Stimulated activated CD4-positive, alpha-beta T cell treated with anti-CD3 and anti-CD28 coated beads, Interleukin-15, amount 100 ng/mL, for 24 hours (primary cell): ENCODE data around the gene N4BP2L1.

ENCODE experiments used
- DNase-seq: peaks from one replicate; pipeline ENCODE4 v3.0.0-alpha.2; 2020

Gene N4BP2L1

DNA sequence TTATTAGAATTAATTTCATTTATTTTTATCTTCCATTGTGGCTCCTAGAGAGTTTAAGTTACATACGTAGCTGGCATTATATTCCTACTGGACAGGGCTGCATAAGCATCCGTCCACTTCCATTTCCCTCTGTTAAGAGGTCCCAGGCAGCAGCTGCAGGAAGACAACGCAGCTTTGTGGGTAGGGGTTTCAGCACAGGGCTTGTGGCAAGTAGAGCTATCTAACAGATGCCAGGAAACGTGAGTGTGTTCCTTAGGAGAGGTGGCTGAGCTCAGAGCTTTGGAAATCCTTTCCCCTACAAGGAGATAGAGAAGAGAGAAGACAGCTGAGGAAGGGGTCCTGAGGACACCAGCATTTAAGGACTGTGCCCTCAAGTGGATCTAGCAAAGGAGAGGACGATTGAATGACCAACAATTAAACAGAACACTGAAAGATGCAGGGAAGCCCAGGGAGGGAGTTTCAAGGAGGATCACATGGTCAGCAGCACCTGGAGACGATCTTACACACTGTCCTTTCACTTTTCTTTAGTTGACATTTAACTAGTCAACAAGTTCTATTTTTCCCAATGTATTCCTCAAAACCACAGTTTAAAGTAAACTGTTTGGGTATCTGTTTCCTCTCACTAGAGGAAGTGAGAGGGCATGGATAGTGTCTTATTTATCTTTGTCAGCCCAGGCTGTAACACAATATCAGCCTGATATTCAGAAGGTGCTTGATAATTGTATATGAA, 2.3 kb upstream of the N4BP2L1 start:
- no peak for DNase-seq

DNA sequence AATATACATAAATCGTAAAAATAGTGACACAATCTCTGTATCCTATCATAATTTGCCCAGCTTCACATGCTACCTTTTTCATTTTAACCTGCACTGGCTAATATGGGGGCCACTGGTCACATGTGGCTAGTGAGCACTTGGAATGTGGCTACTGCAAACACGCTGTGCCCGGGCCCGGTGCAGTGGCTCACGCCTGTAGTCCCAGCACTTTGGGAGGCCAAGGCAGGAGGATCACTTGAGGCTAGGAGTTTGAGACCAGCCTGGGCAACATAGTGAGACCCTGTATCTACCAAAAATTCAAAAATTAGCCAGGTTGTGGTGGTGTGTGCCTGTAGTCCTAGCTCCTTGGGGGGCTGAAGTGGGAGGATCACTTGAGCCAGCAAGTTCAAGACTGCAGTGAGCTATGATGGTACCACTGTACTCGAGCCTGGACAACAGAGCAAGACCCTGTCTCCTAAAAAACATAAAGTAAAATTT, 1.5 kb upstream of the N4BP2L1 start:
- no peak for DNase-seq

DNA sequence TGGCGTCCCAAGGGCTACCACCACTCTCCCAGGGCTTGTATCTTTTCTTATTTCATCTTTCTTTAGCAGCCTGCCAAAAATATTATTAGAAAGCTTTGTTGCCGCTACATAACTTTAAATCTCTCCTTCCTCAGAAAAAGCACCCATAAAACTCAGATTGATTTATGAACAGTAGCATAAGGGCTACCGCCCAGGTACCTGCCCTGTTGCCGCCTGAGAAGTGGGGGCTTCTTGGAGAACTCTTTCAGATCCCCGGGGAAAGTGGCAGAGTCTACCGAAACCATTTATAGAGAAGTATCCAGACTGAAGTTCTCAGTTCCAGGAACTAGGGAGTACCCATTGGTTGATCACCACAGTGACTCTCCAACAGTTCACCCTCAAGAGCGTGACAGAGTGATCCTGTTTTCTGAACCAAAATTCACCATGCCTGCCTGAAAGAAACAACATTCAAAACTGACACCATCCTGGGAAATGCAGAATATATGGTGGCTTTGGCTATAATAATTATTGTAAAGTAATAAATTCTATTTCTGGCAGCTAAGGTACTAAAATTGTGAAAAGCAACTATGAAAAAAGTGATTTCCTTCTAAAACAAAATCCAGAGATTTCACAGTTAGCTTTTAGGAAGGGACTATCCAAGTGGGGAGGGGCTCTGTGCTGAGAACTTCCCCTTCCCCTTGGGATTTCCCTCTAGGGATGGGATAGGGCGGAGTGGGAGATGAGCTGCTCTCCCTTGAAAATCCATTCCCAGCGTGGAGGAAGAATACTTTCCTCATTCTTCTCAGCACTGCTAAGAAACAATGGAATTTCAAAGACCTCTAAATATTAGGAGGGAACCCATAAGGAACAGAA, 877 bp upstream of the N4BP2L1 start:
- DNase-seq = no peak

GRCh38 chr13:32426990-32427851, 709 bp downstream of the N4BP2L1 start:
- peak; percentile 74 for DNase-seq

- peak; percentile 37 for DNase-seq
These were observed 1.5 kb downstream of the N4BP2L1 start for GRCh38 chr13:32426191-32426989.

- DNase-seq = no peak
These were observed 2.8 kb downstream of the N4BP2L1 start for GRCh38 chr13:32425158-32425557.

GRCh38 chr13:32423592-32423991, 4.3 kb downstream of the N4BP2L1 start:
- no peak for DNase-seq

DNA sequence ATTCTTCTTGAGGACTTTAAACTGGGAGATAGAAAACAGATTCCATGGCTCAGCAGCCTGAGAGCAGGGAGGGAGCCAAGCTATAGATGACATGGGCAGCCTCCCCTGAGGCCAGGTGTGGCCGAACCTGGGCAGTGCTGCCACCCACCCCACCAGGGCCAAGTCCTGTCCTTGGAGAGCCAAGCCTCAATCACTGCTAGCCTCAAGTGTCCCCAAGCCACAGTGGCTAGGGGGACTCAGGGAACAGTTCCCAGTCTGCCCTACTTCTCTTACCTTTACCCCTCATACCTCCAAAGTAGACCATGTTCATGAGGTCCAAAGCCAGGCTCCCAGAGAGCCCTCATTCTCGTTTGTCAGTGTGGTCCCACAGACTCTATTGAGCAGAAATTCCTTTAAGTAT, 8.1 kb downstream of the N4BP2L1 start:
- DNase-seq = no peak

DNA sequence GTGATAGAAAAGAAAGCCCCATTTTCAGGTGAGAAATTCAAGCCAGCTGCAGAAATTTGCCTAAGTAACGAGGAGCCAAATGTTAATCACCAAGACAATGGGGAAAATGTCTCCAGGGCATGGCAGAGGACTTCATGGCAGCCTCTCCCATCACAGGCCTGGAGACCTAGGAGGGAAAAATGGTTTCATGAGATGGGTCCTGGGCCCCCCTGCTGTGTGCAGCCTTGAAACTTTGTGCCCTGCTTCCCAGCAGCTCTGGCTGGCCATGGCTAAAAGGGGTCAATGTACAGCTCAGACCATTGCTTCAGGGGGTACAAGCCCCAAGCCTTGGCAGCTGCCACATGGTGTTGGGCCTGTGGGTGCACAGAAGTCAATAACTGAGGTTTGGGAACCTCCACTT, 9.9 kb downstream of the N4BP2L1 start:
- no peak for DNase-seq

GRCh38 chr13:32415019-32415418, 12.9 kb downstream of the N4BP2L1 start:
- DNase-seq = peak; percentile 24

GRCh38 chr13:32414580-32414979, 13.3 kb downstream of the N4BP2L1 start:
- DNase-seq = no peak

GRCh38 chr13:32413284-32413683, 14.6 kb downstream of the N4BP2L1 start:
- no peak for DNase-seq

DNA sequence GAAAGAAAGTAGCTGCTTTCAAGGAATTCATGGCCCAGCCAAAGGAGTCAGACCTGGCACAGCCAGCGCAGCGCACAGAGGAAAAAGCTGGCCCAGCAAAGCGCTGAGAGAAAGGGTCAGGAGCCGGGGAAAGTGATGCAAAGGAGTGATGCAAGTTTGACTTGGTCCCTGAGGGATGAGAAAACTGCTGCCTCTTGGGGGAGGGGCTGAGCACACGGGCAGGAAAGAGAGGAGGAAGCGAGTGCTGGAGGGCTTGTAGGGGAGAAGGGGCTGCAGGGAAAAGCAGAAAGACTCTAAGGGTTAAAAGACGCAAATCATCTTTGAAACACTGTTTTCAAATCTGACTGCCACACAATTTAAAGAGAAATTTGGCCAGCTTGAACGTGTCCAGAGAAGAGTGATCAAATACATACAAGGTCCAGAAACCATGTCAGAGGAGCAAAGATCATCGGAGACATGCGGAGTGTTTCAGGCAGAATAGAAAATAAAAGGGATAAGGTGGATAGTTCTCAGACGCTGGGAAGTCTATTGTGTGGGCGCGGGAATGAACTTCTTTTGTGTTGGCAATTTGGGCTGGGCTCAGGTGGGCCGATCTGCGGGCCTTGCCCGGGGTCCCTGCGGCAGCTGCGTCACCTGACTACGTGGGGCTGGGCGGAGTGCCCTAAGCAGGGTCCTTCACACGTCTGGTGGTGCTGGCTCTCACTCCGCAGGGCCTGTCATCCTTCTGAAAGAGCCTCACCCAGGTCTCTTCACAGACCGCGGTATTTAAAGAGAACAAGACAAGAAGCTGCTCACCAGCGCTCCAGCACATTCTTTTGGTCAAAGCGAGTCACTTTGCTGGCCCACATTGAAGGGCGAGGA, 18.1 kb downstream of the N4BP2L1 start:
- no peak for DNase-seq

DNA sequence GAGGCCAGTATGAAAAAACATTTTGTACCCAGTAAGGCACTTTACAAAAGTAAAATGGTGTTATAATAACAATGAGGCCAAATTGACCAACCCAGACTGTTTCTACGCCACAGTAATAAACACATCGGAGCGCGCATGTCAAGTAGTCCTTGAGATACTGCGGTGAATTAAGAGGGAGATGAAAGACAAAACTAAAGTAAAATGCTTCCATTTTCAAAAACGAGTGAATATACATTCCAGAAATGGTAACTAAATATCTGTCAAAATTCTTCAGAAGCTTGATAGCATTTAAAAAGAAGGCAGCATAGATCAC, 19.0 kb downstream of the N4BP2L1 start:
- DNase-seq = no peak

- no peak for DNase-seq
These were observed 19.5 kb downstream of the N4BP2L1 start for GRCh38 chr13:32408296-32409000.

GRCh38 chr13:32407854-32408253, 20.1 kb downstream of the N4BP2L1 start:
- peak; percentile 21 for DNase-seq

DNA sequence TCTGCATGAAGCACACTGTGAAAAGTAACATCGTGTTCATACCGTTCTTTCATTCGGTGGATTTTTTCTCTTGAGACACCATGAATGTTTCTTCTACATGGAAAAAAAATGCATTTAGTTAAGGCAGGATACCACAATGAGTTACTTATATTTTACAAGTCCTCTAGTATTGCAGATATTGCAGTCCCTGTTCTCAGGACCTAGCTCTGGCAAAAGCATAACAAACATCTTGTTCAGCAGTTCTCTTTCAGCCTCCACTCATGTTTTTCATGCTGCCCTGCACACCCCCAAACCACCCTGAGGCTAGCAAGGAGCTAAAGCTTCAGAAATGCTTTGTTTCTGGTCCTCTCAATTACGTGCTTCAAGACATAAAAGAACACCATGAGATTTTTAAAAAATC, 24.8 kb downstream of the N4BP2L1 start:
- DNase-seq = no peak

- DNase-seq = no peak
These were observed 36.8 kb downstream of the N4BP2L1 start for GRCh38 chr13:32391101-32391619.

GRCh38 chr13:32390484-32390883, 37.4 kb downstream of the N4BP2L1 start:
- DNase-seq = no peak

DNA sequence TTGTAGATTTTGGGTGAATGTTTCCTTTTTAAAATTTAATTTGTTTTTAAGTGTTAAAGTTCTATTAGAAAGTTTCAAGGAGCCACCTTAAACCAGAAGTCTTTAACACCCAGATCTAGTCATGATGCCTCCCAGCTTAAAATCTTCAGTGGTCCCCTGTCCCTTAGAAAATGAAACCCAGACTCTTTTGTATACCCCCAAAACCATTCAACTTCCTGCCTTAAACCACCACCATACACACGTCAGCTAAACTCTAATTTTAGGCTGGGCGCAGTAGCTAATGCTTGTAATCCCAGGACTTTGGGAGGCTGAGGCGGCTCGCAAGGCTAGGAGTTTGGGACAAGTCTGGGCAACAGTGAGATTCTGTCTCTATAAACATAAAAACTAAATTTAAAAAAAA, 37.9 kb downstream of the N4BP2L1 start:
- no peak for DNase-seq

DNA sequence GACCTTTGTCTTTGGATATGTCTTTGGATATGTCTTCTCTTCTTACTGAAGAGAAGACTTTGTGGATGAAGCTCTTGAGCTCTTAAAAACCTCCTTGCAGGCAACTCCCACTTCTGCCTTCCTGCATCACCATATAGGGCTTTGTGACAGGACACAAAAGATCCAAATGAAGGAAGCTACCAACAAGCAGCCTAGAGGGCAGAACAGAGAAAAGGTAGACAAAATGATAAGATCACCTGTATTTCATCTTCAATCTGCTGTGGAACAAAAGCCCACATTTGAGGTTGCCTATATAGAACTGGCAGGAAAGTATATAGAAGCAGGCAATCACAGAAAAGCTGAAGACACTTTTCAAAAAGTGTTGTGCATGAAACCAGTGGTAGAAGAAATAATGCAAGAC, 42.5 kb downstream of the N4BP2L1 start:
- DNase-seq = no peak
